ENCODE results near the gene FBN1. TPM values are rescaled to one million over a fixed set of nuclear protein-coding genes. Genes with fewer than 3 reads are reported as not detected.

FBN1 gene
- total and polyA plus RNA-seq, 2 donors (not counting 3 experiments of a cell fraction or from before 2014, with no cell fraction given): 107 to 111 TPM

DNA sequence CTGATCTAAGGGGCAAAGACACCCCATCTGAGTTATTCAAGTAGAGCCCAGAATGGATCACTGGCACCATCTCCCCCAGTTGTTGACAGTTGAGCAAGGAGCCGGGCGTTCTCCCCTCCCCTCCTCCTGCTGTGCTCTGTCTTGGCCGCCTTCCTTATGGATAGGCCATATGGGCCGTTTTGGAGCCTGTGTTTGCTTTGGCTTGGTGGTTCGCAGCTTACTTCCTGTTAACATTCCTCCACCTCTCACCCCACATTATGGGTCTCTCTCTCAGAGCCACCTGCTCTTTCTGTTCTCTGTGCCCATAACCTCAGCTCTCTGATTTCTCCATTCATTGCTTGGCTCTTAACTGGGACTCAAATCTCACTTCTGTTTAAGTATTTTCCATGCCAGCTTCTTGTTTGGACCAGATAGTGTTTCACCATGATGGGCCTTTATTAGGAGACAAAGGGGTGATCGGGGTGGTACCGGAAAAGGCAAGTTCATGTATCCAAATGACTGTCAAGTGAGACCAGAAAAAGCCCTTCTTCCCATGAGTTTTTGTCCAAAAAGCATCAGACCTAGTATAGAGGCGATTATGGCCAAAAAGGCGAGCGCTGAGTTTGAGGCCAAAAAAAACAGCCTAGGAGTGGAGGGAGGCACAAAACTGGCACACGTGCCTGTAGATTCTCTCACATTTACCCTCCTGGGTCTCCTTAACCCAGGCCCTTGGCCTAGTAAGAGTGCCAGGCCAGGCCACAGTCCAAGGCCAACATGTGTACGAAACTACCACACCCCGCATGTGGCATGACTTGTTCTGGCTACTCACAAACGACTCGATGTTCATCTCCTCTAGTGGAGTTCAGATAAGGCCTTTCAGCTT, 251.6 kb downstream of the FBN1 start:
- Histone ChIP-seq H4K20me1 (replicated peaks; ENCODE audit: control insufficient read depth, extremely low read depth, insufficient read depth, low read length) (no peaks in the 10 kb centered on the region), H3K27ac (ENCODE audit: insufficient read depth, low read depth, low read length) (peak overlapping the region; percentile 56), H3K4me2 (ENCODE audit: insufficient read depth, low read length) (peak overlapping the region; percentile 20), H3K36me3 (ENCODE audit: control insufficient read depth in 2 of 2, extremely low read depth in 1 of 2, insufficient read depth in 2 of 2, low read length in 2 of 2) (no peaks in the 10 kb centered on the region), H3K27me3 (ENCODE audit: control insufficient read depth in 2 of 2, insufficient read depth in 2 of 2, low read length in 2 of 2) (no peaks in the 10 kb centered on the region), H2AFZ (ENCODE audit: low read depth, low read length) (no peak overlapping the region), H3K4me1 (ENCODE audit: control insufficient read depth, extremely low read depth, insufficient read depth, low read length) (peaks cover 36% of the 10 kb centered on the region), H3K79me2 (ENCODE audit: control insufficient read depth, insufficient read depth, low read length) (no peaks in the 10 kb centered on the region), H3K9me3 (replicated peaks; ENCODE audit: control insufficient read depth, insufficient read depth, low read length) (no peaks in the 10 kb centered on the region), H3K9ac (replicated peaks; ENCODE audit: extremely low read depth, insufficient read depth, low read length) (no peak overlapping the region), H3K4me3 (replicated peaks in 1 of 3; ENCODE audit: insufficient read depth in 1 of 3, low read depth in 1 of 3, low read length in 3 of 3) (no peak overlapping the region), H3K9me1 (replicated peaks; ENCODE audit: control insufficient read depth, extremely low read depth, insufficient read depth, low read length) (no peaks in the 10 kb centered on the region)
- CTCF ChIA-PET: interaction anchor here (0.7 to 2.6 kb wide), 6 partner anchors 9 to 114 kb away, joined by 3 to 19 read pairs (median 4); no protein-coding TSS in a partner anchor
- dilution Hi-C loops (cut with MboI; ENCODE audit: extremely low pct_ligation_motif_present, low sequenced_read_pairs): no loop called here
- DNase-seq (ENCODE audit: low read depth, low spot score): peak; percentile 97
- no TSS peak for BruUV-seq (replicated peaks)
- TF ChIP-seq CTCF (IDR thresholded peaks at IDR 0.05; ENCODE audit: extremely low read depth in 1 of 2, insufficient read depth in 1 of 2, low read depth in 1 of 2, low read length in 2 of 2): no peak
- no peak for TF ChIP-seq MYC (IDR thresholded peaks at IDR 0.05; ENCODE audit: low read depth, low read length)
- TF ChIP-seq MAX (IDR thresholded peaks at IDR 0.05; ENCODE audit: insufficient read depth, insufficient read length): no peak
- TF ChIP-seq FOS (IDR thresholded peaks at IDR 0.05; ENCODE audit: borderline replicate concordance, insufficient read depth, low read length): no peak
- no peak for TF ChIP-seq EZH2 (IDR thresholded peaks at IDR 0.05; ENCODE audit: borderline replicate concordance, low read depth, low read length, severe bottlenecking)
- TF ChIP-seq GATA2 (IDR thresholded peaks at IDR 0.05; ENCODE audit: insufficient read depth, insufficient read length, low read depth, low read length): no peak
- TF ChIP-seq POLR2A (IDR thresholded peaks at IDR 0.05; ENCODE audit: low read depth, low read length): peak; percentile 24
- TF ChIP-seq JUN (IDR thresholded peaks at IDR 0.05; ENCODE audit: borderline replicate concordance, insufficient read depth, insufficient read length, low read depth): no peak
- TF ChIP-seq POLR2AphosphoS5 (IDR thresholded peaks at IDR 0.05; ENCODE audit: insufficient read depth, low read depth, low read length): peak; percentile 82
- intact Hi-C loops (cut with micrococcal nuclease): loop anchor here (1.0 to 2.0 kb wide), 4 partner anchors 12 to 417 kb away; partner anchors contain the start of gene CEP152
- FAIRE-seq: peak; percentile 85
- POLR2A ChIA-PET: no interaction called here

Data from endothelial cell of umbilical vein (primary cell).